Neural progenitor cell (in vitro differentiated cells): Measurements from ENCODE around the gene GLP2R.

Source experiments
- EZH2 ChIP-seq: fragments of 200-600 bp; sonication (generic); IDR thresholded peaks from 2 replicates; pipeline ENCODE4 v1.6.1; 2017; ENCODE audit warnings: antibody characterized with exemption, mild to moderate bottlenecking, moderate library complexity
- EZH2phosphoT487 ChIP-seq: fragments of 200-600 bp; sonication (generic); IDR thresholded peaks from 2 replicates; pipeline ENCODE4 v1.6.1; 2017; ENCODE audit warnings: antibody characterized with exemption
- TF ChIP-seq, protein P1 (sequence below): fragments of 200-600 bp; sonication (generic); IDR thresholded peaks from 2 replicates; pipeline ENCODE4 v1.5.1; 2017; ENCODE audit warnings: antibody characterized with exemption, mild to moderate bottlenecking

DNA sequence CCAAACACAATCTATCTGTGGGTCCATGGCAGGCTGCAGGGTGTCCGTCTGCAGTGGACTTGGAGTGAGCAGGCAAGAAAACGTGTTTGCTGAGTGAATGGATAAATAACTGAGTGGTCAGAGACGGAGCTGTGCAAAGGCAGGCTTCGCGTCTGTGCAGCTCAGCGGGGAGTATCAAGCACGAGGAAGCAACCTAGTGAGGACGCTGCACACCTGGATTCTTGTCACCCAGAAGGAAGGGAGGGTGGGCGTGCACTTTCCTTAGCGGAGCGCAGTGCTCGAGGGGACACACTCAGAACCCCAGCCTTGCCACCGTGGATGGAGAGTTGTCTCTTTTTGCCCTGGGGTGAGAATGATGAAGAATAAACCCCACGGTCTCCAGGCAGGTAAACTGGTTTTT, 80.9 kb downstream of the GLP2R start:
- TF ChIP-seq, protein P1, sequence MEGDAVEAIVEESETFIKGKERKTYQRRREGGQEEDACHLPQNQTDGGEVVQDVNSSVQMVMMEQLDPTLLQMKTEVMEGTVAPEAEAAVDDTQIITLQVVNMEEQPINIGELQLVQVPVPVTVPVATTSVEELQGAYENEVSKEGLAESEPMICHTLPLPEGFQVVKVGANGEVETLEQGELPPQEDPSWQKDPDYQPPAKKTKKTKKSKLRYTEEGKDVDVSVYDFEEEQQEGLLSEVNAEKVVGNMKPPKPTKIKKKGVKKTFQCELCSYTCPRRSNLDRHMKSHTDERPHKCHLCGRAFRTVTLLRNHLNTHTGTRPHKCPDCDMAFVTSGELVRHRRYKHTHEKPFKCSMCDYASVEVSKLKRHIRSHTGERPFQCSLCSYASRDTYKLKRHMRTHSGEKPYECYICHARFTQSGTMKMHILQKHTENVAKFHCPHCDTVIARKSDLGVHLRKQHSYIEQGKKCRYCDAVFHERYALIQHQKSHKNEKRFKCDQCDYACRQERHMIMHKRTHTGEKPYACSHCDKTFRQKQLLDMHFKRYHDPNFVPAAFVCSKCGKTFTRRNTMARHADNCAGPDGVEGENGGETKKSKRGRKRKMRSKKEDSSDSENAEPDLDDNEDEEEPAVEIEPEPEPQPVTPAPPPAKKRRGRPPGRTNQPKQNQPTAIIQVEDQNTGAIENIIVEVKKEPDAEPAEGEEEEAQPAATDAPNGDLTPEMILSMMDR = no peak
- TF ChIP-seq EZH2 (no peak), EZH2phosphoT487 (no peak)
